Measurements from ENCODE around the gene ZC3H12D.

GRCh38 chr6:149471801-149472200 lies 13.0 kb downstream of the ZC3H12D start:
- TF ChIP-seq POU2F2 (IDR thresholded peaks at IDR 0.05; ENCODE audit: low read depth, low read length) (no peak), POLR2AphosphoS5 (IDR thresholded peaks at IDR 0.05; ENCODE audit: low read depth, low read length) (no peak), TAF1 (IDR thresholded peaks at IDR 0.05; ENCODE audit: low read depth, low read length) (no peak), POLR2A (IDR thresholded peaks at IDR 0.05; ENCODE audit: low read depth, low read length) (no peak), SPI1 (IDR thresholded peaks at IDR 0.05; ENCODE audit: low read depth, low read length) (no peak), PAX5 (IDR thresholded peaks at IDR 0.05; ENCODE audit: insufficient read depth, low read length, severe bottlenecking) (no peak)

All from GM12891 (cell line).